HG03469 (cell line): ENCODE measurements around the gene ERC1.

Experiments used
- ATAC-seq: cut with Tn5 transposase; IDR thresholded peaks from one replicate; pipeline ENCODE4 v1.9.1; 2021; ENCODE audit warnings: mild to moderate bottlenecking, moderate library complexity, moderate number of reproducible peaks; ENCODE audit not compliant: unreplicated experiment

The ERC1 gene

GRCh38 chr12:1375323-1375722 is 384.3 kb downstream of the ERC1 start:
- no peak for ATAC-seq

- no peak for ATAC-seq
Observed at GRCh38 chr12:1377117-1377516, 386.1 kb downstream of the ERC1 start.

GRCh38 chr12:1377681-1378080 is 386.7 kb downstream of the ERC1 start:
- no peak for ATAC-seq

GRCh38 chr12:1380171-1380851 is 389.3 kb downstream of the ERC1 start:
- ATAC-seq, result no peak

GRCh38 chr12:1382151-1382550 is 391.1 kb downstream of the ERC1 start:
- ATAC-seq, result no peak

- ATAC-seq, result no peak
Observed at GRCh38 chr12:1382826-1383225, 391.8 kb downstream of the ERC1 start.

- no peak for ATAC-seq
Observed at GRCh38 chr12:1383758-1384157, 392.7 kb downstream of the ERC1 start.

- ATAC-seq, result no peak
Observed at GRCh38 chr12:1384910-1385309, 393.9 kb downstream of the ERC1 start.

- ATAC-seq, result no peak
Observed at GRCh38 chr12:1391722-1392121, 400.7 kb downstream of the ERC1 start.

- no peak for ATAC-seq
Observed at GRCh38 chr12:1395421-1395955, 404.5 kb downstream of the ERC1 start.

- ATAC-seq, result no peak
Observed at GRCh38 chr12:1398673-1399072, 407.6 kb downstream of the ERC1 start.

- ATAC-seq, result no peak
Observed at GRCh38 chr12:1401891-1402290, 410.9 kb downstream of the ERC1 start.

- ATAC-seq, result no peak
Observed at GRCh38 chr12:1403417-1403816, 412.4 kb downstream of the ERC1 start.

GRCh38 chr12:1405619-1406018 is 414.6 kb downstream of the ERC1 start:
- ATAC-seq, result no peak

GRCh38 chr12:1410794-1411193 is 419.8 kb downstream of the ERC1 start:
- no peak for ATAC-seq

- ATAC-seq, result no peak
Observed at GRCh38 chr12:1413930-1414329, 422.9 kb downstream of the ERC1 start.

GRCh38 chr12:1418144-1418543 is 427.1 kb downstream of the ERC1 start:
- ATAC-seq, result no peak

GRCh38 chr12:1419849-1420371 is 428.9 kb downstream of the ERC1 start:
- no peak for ATAC-seq

- no peak for ATAC-seq
Observed at GRCh38 chr12:1421091-1421846, 430.2 kb downstream of the ERC1 start.

GRCh38 chr12:1422604-1423315 is 431.7 kb downstream of the ERC1 start:
- no peak for ATAC-seq

- ATAC-seq, result no peak
Observed at GRCh38 chr12:1424674-1425395, 433.8 kb downstream of the ERC1 start.
